WERI-Rb-1 (cell line): Measurements from ENCODE around the gene GSX2.
A peak's percentile ranks its signal among the peaks of the same experiment; 100 is the strongest.

ENCODE experiments used
- DNase-seq: peaks from one replicate; pipeline ENCODE4 v3.0.0-alpha.2; 2020
- H3K27ac ChIP-seq: fragments of 250-450 bp; sonication (Bioruptor Pico); 2 replicates; pipeline ENCODE4 v1.5.1; 2020; ENCODE audit warnings: mild to moderate bottlenecking, moderate library complexity
- H3K27me3 ChIP-seq: fragments of 250-450 bp; sonication (Bioruptor Pico); 2 replicates; pipeline ENCODE4 v1.5.1; 2021; ENCODE audit warnings: mild to moderate bottlenecking, low read depth, moderate library complexity; ENCODE audit not compliant: insufficient read depth, severe bottlenecking
- H3K36me3 ChIP-seq: fragments of 250-450 bp; sonication (Bioruptor Pico); 2 replicates; pipeline ENCODE4 v1.5.1; 2020; ENCODE audit warnings: mild to moderate bottlenecking, moderate library complexity
- H3K4me3 ChIP-seq: 2 replicates; pipeline ENCODE4 v1.5.1; 2011; ENCODE audit warnings: low read depth, mild to moderate bottlenecking, control low read depth, low read length
- H3K9me3 ChIP-seq: fragments of 250-450 bp; sonication (Bioruptor Pico); 2 replicates; pipeline ENCODE4 v1.5.1; 2021; ENCODE audit warnings: mild to moderate bottlenecking, moderate library complexity; ENCODE audit not compliant: severe bottlenecking
- TF ChIP-seq, protein P1 (sequence below): IDR thresholded peaks from 2 replicates; pipeline ENCODE4 v1.5.1; 2011; ENCODE audit warnings: low read depth, mild to moderate bottlenecking, control low read depth, inconsistent platforms, low read length

The GSX2 gene

GRCh38 chr4:54058171-54058570 is 41.8 kb upstream of the GSX2 start:
- H3K4me3 ChIP-seq: no peak overlapping the region
- H3K36me3 ChIP-seq: no peaks in the 10 kb centered on the region
- no peaks in the 10 kb centered on the region for H3K9me3 ChIP-seq
- H3K27ac ChIP-seq: no peak overlapping the region
- DNase-seq: no peak
- TF ChIP-seq, protein P1, sequence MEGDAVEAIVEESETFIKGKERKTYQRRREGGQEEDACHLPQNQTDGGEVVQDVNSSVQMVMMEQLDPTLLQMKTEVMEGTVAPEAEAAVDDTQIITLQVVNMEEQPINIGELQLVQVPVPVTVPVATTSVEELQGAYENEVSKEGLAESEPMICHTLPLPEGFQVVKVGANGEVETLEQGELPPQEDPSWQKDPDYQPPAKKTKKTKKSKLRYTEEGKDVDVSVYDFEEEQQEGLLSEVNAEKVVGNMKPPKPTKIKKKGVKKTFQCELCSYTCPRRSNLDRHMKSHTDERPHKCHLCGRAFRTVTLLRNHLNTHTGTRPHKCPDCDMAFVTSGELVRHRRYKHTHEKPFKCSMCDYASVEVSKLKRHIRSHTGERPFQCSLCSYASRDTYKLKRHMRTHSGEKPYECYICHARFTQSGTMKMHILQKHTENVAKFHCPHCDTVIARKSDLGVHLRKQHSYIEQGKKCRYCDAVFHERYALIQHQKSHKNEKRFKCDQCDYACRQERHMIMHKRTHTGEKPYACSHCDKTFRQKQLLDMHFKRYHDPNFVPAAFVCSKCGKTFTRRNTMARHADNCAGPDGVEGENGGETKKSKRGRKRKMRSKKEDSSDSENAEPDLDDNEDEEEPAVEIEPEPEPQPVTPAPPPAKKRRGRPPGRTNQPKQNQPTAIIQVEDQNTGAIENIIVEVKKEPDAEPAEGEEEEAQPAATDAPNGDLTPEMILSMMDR: no peak
- no peaks in the 10 kb centered on the region for H3K27me3 ChIP-seq

- H3K36me3 ChIP-seq: peaks cover 3% of the 10 kb centered on the region; the same call in 1 of the 2 replicates
- no peaks in the 10 kb centered on the region for H3K27me3 ChIP-seq
- H3K27ac ChIP-seq: no peak overlapping the region
- TF ChIP-seq, protein P1: no peak
- no peaks in the 10 kb centered on the region for H3K9me3 ChIP-seq
- H3K4me3 ChIP-seq: no peak overlapping the region
- no peak for DNase-seq
These were observed 39.8 kb upstream of the GSX2 start for GRCh38 chr4:54060116-54060515.

DNA sequence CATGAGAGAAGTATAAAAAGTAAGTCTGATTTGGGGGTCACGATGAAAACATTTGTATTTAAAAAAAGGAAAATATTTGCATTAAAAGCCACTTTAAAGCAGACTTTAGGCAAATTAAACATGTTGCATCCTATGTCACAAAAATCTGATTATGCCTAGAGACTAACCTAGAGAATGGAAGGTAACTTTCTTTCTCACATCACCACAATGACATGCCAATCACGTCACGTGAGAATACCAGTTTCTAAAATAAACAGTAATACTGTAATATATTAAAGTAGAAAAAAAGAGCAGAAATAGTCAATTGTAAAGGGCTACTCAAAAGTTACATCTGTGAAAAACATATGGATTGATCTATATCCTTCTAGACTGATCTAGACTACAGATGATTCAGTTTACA is 38.9 kb upstream of the GSX2 start:
- H3K9me3 ChIP-seq: no peaks in the 10 kb centered on the region
- no peak overlapping the region for H3K27ac ChIP-seq
- no peak overlapping the region for H3K4me3 ChIP-seq
- no peaks in the 10 kb centered on the region for H3K27me3 ChIP-seq
- no peak for DNase-seq
- H3K36me3 ChIP-seq: peaks cover 3% of the 10 kb centered on the region; the same call in 1 of the 2 replicates
- TF ChIP-seq, protein P1: no peak

GRCh38 chr4:54061873-54062272 is 38.1 kb upstream of the GSX2 start:
- no peaks in the 10 kb centered on the region for H3K27me3 ChIP-seq
- H3K27ac ChIP-seq: no peak overlapping the region
- H3K9me3 ChIP-seq: no peaks in the 10 kb centered on the region
- TF ChIP-seq, protein P1: no peak
- no peak for DNase-seq
- H3K36me3 ChIP-seq: peaks cover 3% of the 10 kb centered on the region; the same call in 1 of the 2 replicates
- no peak overlapping the region for H3K4me3 ChIP-seq

DNA sequence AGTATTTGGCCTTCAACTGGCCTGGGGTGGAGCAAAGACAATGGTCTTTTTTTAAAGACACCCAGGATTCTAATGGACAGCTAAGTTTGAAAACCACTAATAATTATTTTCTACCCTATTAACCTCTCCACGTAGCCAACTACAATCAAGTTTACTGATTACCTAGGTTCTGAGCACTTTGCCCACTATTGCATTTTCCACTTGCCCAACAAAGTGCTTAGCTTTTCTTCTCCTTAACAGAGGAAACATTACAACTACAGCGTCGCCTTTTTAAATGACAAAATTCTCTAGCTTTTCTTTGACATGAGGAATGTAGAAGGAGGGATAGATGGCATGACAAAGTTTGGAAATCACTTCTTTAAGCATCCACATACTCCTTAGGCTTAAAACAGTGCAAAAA is 37.6 kb upstream of the GSX2 start:
- H3K27ac ChIP-seq: no peak overlapping the region
- H3K36me3 ChIP-seq: peaks cover 3% of the 10 kb centered on the region; the same call in 1 of the 2 replicates
- H3K9me3 ChIP-seq: no peaks in the 10 kb centered on the region
- DNase-seq: no peak
- TF ChIP-seq, protein P1: no peak
- no peaks in the 10 kb centered on the region for H3K27me3 ChIP-seq
- H3K4me3 ChIP-seq: no peak overlapping the region

DNA sequence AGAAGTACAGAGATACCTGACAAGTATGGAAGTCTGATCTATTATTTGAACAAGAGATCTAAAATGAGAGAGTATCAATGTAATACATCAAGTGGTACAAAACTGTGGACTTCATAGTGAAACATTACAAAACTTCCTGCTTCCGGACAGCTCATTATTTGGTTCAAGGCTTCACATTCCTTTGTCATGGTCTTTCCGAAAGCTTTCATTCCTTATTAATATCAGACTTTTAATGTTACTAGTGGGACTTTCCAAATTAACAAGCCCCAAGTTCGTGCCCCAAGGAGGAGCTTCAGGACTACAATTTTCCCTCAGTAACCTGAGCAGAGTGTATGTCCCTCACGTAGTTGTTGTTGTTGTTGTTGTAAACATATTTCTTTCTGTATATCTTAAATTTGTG is 36.7 kb upstream of the GSX2 start:
- no peak overlapping the region for H3K27ac ChIP-seq

More for the DNA sequence above, 36.7 kb upstream of the GSX2 start:
- no peaks in the 10 kb centered on the region for H3K9me3 ChIP-seq
- DNase-seq: no peak
- no peaks in the 10 kb centered on the region for H3K27me3 ChIP-seq
- peak overlapping the region; percentile 88 for H3K4me3 ChIP-seq
- TF ChIP-seq, protein P1: no peak
- H3K36me3 ChIP-seq: peaks cover 3% of the 10 kb centered on the region; the same call in 1 of the 2 replicates
